Measurements from ENCODE around the gene SNIP1.

GRCh38 chr1:37540036-37540785, 13.9 kb downstream of the SNIP1 start:
- TF ChIP-seq CTCF (conservative IDR thresholded peaks at IDR 0.05) (no peak), EZH2 (IDR thresholded peaks at IDR 0.05; ENCODE audit: low read depth) (no peak)

Data from PC-9 (cell line).